Fibroblast of lung (primary cell): ENCODE data around the gene ACADS. TPM values are rescaled to one million over a fixed set of nuclear protein-coding genes. Genes with fewer than 3 reads are reported as not detected.

Experiments used
- DNase-seq, 2 donors: peaks; one replicate each; pipeline versions ENCODE4 v3.0.0 to v3.0.0-alpha.2; 2010; ENCODE audit warnings: low read depth in 2 of 2
- H2AFZ ChIP-seq: 2 replicates; pipeline ENCODE4 v1.5.1; 2012; ENCODE audit warnings: low read length, control low read depth, inconsistent platforms
- H3K27ac ChIP-seq: 2 replicates; pipeline ENCODE4 v1.5.1; 2011; ENCODE audit warnings: low read length, control low read depth; ENCODE audit not compliant: insufficient read depth
- H3K27me3 ChIP-seq: 2 replicates; pipeline ENCODE4 v1.5.1; 2011; ENCODE audit warnings: mild to moderate bottlenecking, low read length; ENCODE audit not compliant: control insufficient read depth, insufficient read depth
- H3K36me3 ChIP-seq: 2 replicates; pipeline ENCODE4 v1.5.1; 2011; ENCODE audit warnings: low read length; ENCODE audit not compliant: control insufficient read depth, insufficient read depth
- H3K4me1 ChIP-seq: 2 replicates; pipeline ENCODE4 v1.5.1; 2011; ENCODE audit warnings: low read length; ENCODE audit not compliant: control insufficient read depth, insufficient read depth; ENCODE audit errors: extremely low read depth
- H3K4me2 ChIP-seq: 2 replicates; pipeline ENCODE4 v1.5.1; 2011; ENCODE audit warnings: low read length, control low read depth; ENCODE audit not compliant: insufficient read depth; ENCODE audit errors: extremely low read depth
- H3K4me3 ChIP-seq, 4 experiments: fragments of 200-600 bp in 1 of 4; sonication (generic) in 1 of 4; replicated peaks in 1 of 4; 2 replicates each; pipeline ENCODE4 v1.5.1; 2011 to 2016; ENCODE audit warnings: low read length in 4 of 4, low read depth in 3 of 4, mild to moderate bottlenecking in 3 of 4, control low read depth in 2 of 4, inconsistent platforms in 1 of 4, mixed read lengths in 1 of 4; ENCODE audit not compliant: insufficient read depth in 1 of 4; ENCODE audit errors: control extremely low read depth in 1 of 4
- H3K79me2 ChIP-seq: 2 replicates; pipeline ENCODE4 v1.5.1; 2012; ENCODE audit warnings: mild to moderate bottlenecking, low read length, inconsistent platforms; ENCODE audit not compliant: control insufficient read depth, insufficient read depth
- H3K9ac ChIP-seq: 2 replicates; pipeline ENCODE4 v1.5.1; 2011; ENCODE audit warnings: mild to moderate bottlenecking, low read length, control low read depth; ENCODE audit not compliant: insufficient read depth
- H3K9me3 ChIP-seq: 2 replicates; pipeline ENCODE4 v1.5.1; 2012; ENCODE audit warnings: low read depth, low read length; ENCODE audit not compliant: control insufficient read depth, insufficient read depth
- H4K20me1 ChIP-seq: 2 replicates; pipeline ENCODE4 v1.5.1; 2011; ENCODE audit warnings: low read length; ENCODE audit not compliant: control insufficient read depth, insufficient read depth; ENCODE audit errors: extremely low read depth
- CTCF ChIP-seq, 2 donors: IDR thresholded peaks in 1 of 2; conservative IDR thresholded peaks in 1 of 2; 1 replicate in 1 of 2; 2 replicates in 1 of 2; pipeline ENCODE4 v1.5.1; 2011 to 2012; ENCODE audit warnings: low read length in 2 of 2, control low read depth in 1 of 2, inconsistent platforms in 1 of 2, low read depth in 1 of 2, mild to moderate bottlenecking in 1 of 2
- EZH2 ChIP-seq: IDR thresholded peaks from 2 replicates; pipeline ENCODE4 v1.5.1; 2012; ENCODE audit warnings: low read length, control low read depth, mild to moderate bottlenecking; ENCODE audit errors: missing control alignments
- polyA minus RNA-seq: library from RNA; depleted of rRNA, polyadenylated mRNA; stranded (reverse); fragments of >200 nt; gene quantifications from 2 replicates; pipeline ENCODE4 v1.2.3, GENCODE V29; 2011; ENCODE audit warnings: low replicate concordance
- polyA plus RNA-seq, 2 donors: library from polyadenylated mRNA; depleted of rRNA in 1 of 2; stranded (reverse) in 1 of 2; unstranded in 1 of 2; fragments of >200 nt; gene quantifications; 2 replicates each; pipeline ENCODE4 v1.2.1, GENCODE V29; 2011 to 2012; ENCODE audit warnings: missing spikeins in 1 of 2
- total RNA-seq: library from RNA; depleted of rRNA; stranded (reverse); fragments of >200 nt; gene quantifications from 2 replicates; pipeline ENCODE4 v1.2.1, GENCODE V29; 2014

The ACADS gene
- total RNA-seq (14.1 and 15.9 TPM in 2 replicates), polyA plus RNA-seq (4.2 and 4.5 TPM in 2 replicates), polyA minus RNA-seq (2.9 and 4.8 TPM in 2 replicates)
- polyA plus RNA-seq (2012) = 7.0 and 7.9 TPM in 2 replicates

GRCh38 chr12:120725659-120726509 lies at the start of gene ACADS:
TSS of gene ACADS (plus strand) at chr12:120725826. CDS start at chr12:120725886, 60 bp downstream.
- Histone ChIP-seq H4K20me1 (no peaks in the 10 kb centered on the region), H3K4me2 (peak within 1 kb of the TSS; percentile 86), H3K4me3 (peak within 1 kb of the TSS; percentile 49 to 77 (median 62)), H2AFZ (peak within 1 kb of the TSS; percentile 57), H3K36me3 (peaks cover 11% of the 10 kb centered on the region), H3K9me3 (no peaks in the 10 kb centered on the region), H3K4me1 (peaks cover under 1% of the 10 kb centered on the region), H3K79me2 (no peaks in the 10 kb centered on the region), H3K27ac (peak within 1 kb of the TSS; percentile 22), H3K9ac (peak within 1 kb of the TSS; percentile 44), H3K27me3 (no peaks in the 10 kb centered on the region)
- peak; percentile 71 to 78 for DNase-seq
- TF ChIP-seq CTCF (conservative IDR thresholded peaks at IDR 0.05 in 1 of 2, IDR thresholded peaks at IDR 0.05 in 1 of 2; ENCODE audit: low read depth in 1 of 2, low read length in 2 of 2) (no peak), EZH2 (no peak)

- DNase-seq = peak in 1 of 2 donors; percentile 13
- Histone ChIP-seq H3K27ac (no peak overlapping the region), H3K4me2 (no peak overlapping the region)
Measured at GRCh38 chr12:120677765-120678473, 47.7 kb upstream of the ACADS start.

More at GRCh38 chr12:120677765-120678473, 47.7 kb upstream of the ACADS start:
- H4K20me1 ChIP-seq = no peaks in the 10 kb centered on the region
- no peak for TF ChIP-seq CTCF (conservative IDR thresholded peaks at IDR 0.05 in 1 of 2, IDR thresholded peaks at IDR 0.05 in 1 of 2; ENCODE audit: low read depth in 1 of 2, low read length in 2 of 2)
- TF ChIP-seq EZH2 = no peak
- no peak overlapping the region for H3K4me3 ChIP-seq
- H3K4me1 ChIP-seq = no peaks in the 10 kb centered on the region
- no peak overlapping the region for H3K9ac ChIP-seq
- no peaks in the 10 kb centered on the region for H3K79me2 ChIP-seq
- H2AFZ ChIP-seq = no peak overlapping the region
- no peaks in the 10 kb centered on the region for H3K27me3 ChIP-seq
- no peaks in the 10 kb centered on the region for H3K9me3 ChIP-seq
- H3K36me3 ChIP-seq = no peaks in the 10 kb centered on the region
